ENCODE results near the gene CLEC17A.
"Not testable (repeated sequence)": the region's sequence is repeated elsewhere in the genome, so short reads cannot be mapped to it uniquely, and the experiment has no call there.

The CLEC17A gene

GRCh38 chr19:14577264-14577663 lies 5.6 kb upstream of the CLEC17A start:
- DNase-seq (ENCODE audit: insufficient read length, low spot score) (no peak), FAIRE-seq (no peak)
- TF ChIP-seq POLR2A (IDR thresholded peaks at IDR 0.05; ENCODE audit: low read depth, low read length) (no peak), PAX5 (IDR thresholded peaks at IDR 0.05; ENCODE audit: insufficient read depth, low read length, severe bottlenecking) (no peak), POLR2AphosphoS5 (IDR thresholded peaks at IDR 0.05; ENCODE audit: low read depth, low read length) (no peak), SPI1 (IDR thresholded peaks at IDR 0.05; ENCODE audit: low read depth, low read length) (no peak)

- DNase-seq (ENCODE audit: insufficient read length, low spot score) (no peak), FAIRE-seq (peak; percentile 61)
- TF ChIP-seq SPI1 (IDR thresholded peaks at IDR 0.05; ENCODE audit: low read depth, low read length) (0 out of 2 replicates have a peak, but pooled peaks have one; percentile 7), POLR2AphosphoS5 (IDR thresholded peaks at IDR 0.05; ENCODE audit: low read depth, low read length) (no peak), POLR2A (IDR thresholded peaks at IDR 0.05; ENCODE audit: low read depth, low read length) (no peak), POU2F2 (IDR thresholded peaks at IDR 0.05; ENCODE audit: low read depth, low read length) (no peak), TAF1 (IDR thresholded peaks at IDR 0.05; ENCODE audit: low read depth, low read length) (no peak)
Measured at GRCh38 chr19:14577885-14578427, 4.9 kb upstream of the CLEC17A start.

- DNase-seq (ENCODE audit: insufficient read length, low spot score) = no peak
- FAIRE-seq = peak; percentile 75
- TF ChIP-seq POLR2A (IDR thresholded peaks at IDR 0.05; ENCODE audit: low read depth, low read length) (no peak), SPI1 (IDR thresholded peaks at IDR 0.05; ENCODE audit: low read depth, low read length) (peak; percentile 72), POU2F2 (IDR thresholded peaks at IDR 0.05; ENCODE audit: low read depth, low read length) (peak; percentile 51; the same call in 1 of the 2 replicates)
Measured at GRCh38 chr19:14580623-14581237, 2.2 kb upstream of the CLEC17A start.

- not testable (repeated sequence) for FAIRE-seq; DNase-seq (ENCODE audit: insufficient read length, low spot score)
- TF ChIP-seq POLR2AphosphoS5 (IDR thresholded peaks at IDR 0.05; ENCODE audit: low read depth, low read length) = peak; percentile 68
- TF ChIP-seq POLR2A (IDR thresholded peaks at IDR 0.05; ENCODE audit: low read depth, low read length) = peak; percentile 72
Measured at GRCh38 chr19:14584372-14584771, 1.5 kb downstream of the CLEC17A start.

GRCh38 chr19:14585187-14585586 lies 2.3 kb downstream of the CLEC17A start:
- peak; percentile 98 for FAIRE-seq
- DNase-seq (ENCODE audit: insufficient read length, low spot score) = not testable (repeated sequence)

GRCh38 chr19:14589433-14589832 lies 6.5 kb downstream of the CLEC17A start:
- FAIRE-seq; DNase-seq (ENCODE audit: insufficient read length, low spot score): not testable (repeated sequence)

- DNase-seq (ENCODE audit: insufficient read length, low spot score) (no peak), FAIRE-seq (peak; percentile 88)
- no peak for TF ChIP-seq POU2F2 (IDR thresholded peaks at IDR 0.05; ENCODE audit: low read depth, low read length)
Measured at GRCh38 chr19:14595558-14595957, 12.7 kb downstream of the CLEC17A start.

GRCh38 chr19:14599548-14600147 lies 16.8 kb downstream of the CLEC17A start:
- TF ChIP-seq PAX5 (IDR thresholded peaks at IDR 0.05; ENCODE audit: insufficient read depth, low read length, severe bottlenecking) = no peak
- TF ChIP-seq SPI1 (IDR thresholded peaks at IDR 0.05; ENCODE audit: low read depth, low read length) = no peak
- peak; percentile 49 for TF ChIP-seq POLR2AphosphoS5 (IDR thresholded peaks at IDR 0.05; ENCODE audit: low read depth, low read length)
- no peak for TF ChIP-seq POU2F2 (IDR thresholded peaks at IDR 0.05; ENCODE audit: low read depth, low read length)
- DNase-seq (ENCODE audit: insufficient read length, low spot score) = no peak
- no peak for FAIRE-seq

GRCh38 chr19:14603990-14604387 lies 21.1 kb downstream of the CLEC17A start:
- TF ChIP-seq POU2F2 (IDR thresholded peaks at IDR 0.05; ENCODE audit: low read depth, low read length) (peak; percentile 67; the same call in 1 of the 2 replicates), POLR2AphosphoS5 (IDR thresholded peaks at IDR 0.05; ENCODE audit: low read depth, low read length) (peak; percentile 70; the same call in 1 of the 2 replicates), TAF1 (IDR thresholded peaks at IDR 0.05; ENCODE audit: low read depth, low read length) (no peak), PAX5 (IDR thresholded peaks at IDR 0.05; ENCODE audit: insufficient read depth, low read length, severe bottlenecking) (peak; percentile 95), SPI1 (IDR thresholded peaks at IDR 0.05; ENCODE audit: low read depth, low read length) (peak; percentile 92), POLR2A (IDR thresholded peaks at IDR 0.05; ENCODE audit: low read depth, low read length) (peak; percentile 63)
- peak; percentile 38 for FAIRE-seq

GRCh38 chr19:14606627-14607026 lies 23.7 kb downstream of the CLEC17A start:
- DNase-seq (ENCODE audit: insufficient read length, low spot score) (no peak), FAIRE-seq (no peak)
- TF ChIP-seq PAX5 (IDR thresholded peaks at IDR 0.05; ENCODE audit: insufficient read depth, low read length, severe bottlenecking) (no peak), POLR2AphosphoS5 (IDR thresholded peaks at IDR 0.05; ENCODE audit: low read depth, low read length) (peak; percentile 55), POLR2A (IDR thresholded peaks at IDR 0.05; ENCODE audit: low read depth, low read length) (peak; percentile 44; the same call in 1 of the 2 replicates)

More at GRCh38 chr19:14603990-14604387, 21.1 kb downstream of the CLEC17A start:
- peak; percentile 53 for DNase-seq (ENCODE audit: insufficient read length, low spot score)

GRCh38 chr19:14611051-14611450 lies 28.2 kb downstream of the CLEC17A start:
- FAIRE-seq (no peak), DNase-seq (ENCODE audit: insufficient read length, low spot score) (no peak)
- TF ChIP-seq TAF1 (IDR thresholded peaks at IDR 0.05; ENCODE audit: low read depth, low read length) (no peak), POLR2AphosphoS5 (IDR thresholded peaks at IDR 0.05; ENCODE audit: low read depth, low read length) (no peak), POU2F2 (IDR thresholded peaks at IDR 0.05; ENCODE audit: low read depth, low read length) (no peak), PAX5 (IDR thresholded peaks at IDR 0.05; ENCODE audit: insufficient read depth, low read length, severe bottlenecking) (no peak), POLR2A (IDR thresholded peaks at IDR 0.05; ENCODE audit: low read depth, low read length) (no peak), SPI1 (IDR thresholded peaks at IDR 0.05; ENCODE audit: low read depth, low read length) (no peak)

Data from GM12891 (cell line).